K562 (cell line): ENCODE measurements around the gene IRS1. TPM values are rescaled to one million over a fixed set of nuclear protein-coding genes. Genes with fewer than 3 reads are reported as not detected.
A peak's percentile ranks its signal among the peaks of the same experiment; 100 is the strongest.

ENCODE experiments used
- ARID2 ChIP-seq: fragments of 450-650 bp; IDR thresholded peaks from 2 replicates; pipeline ENCODE4 v1.6.1; 2017; ENCODE audit warnings: antibody characterized with exemption, mild to moderate bottlenecking
- CAMTA2 ChIP-seq: fragments of 250-450 bp; sonication (Bioruptor Pico); conservative IDR thresholded peaks from 2 replicates; pipeline ENCODE4 v1.5.1; 2022
- FOXK1 ChIP-seq: sonication (generic); formaldehyde crosslinking; IDR thresholded peaks from 2 replicates; pipeline ENCODE4 v1.8.0; 2022; ENCODE audit warnings: missing genetic modification reagents, mild to moderate bottlenecking, borderline replicate concordance
- FOXK2 ChIP-seq, 2 experiments: fragments of 450-650 bp; IDR thresholded peaks in 1 of 2; conservative IDR thresholded peaks in 1 of 2; 2 replicates each; pipeline ENCODE4 v1.6.1; 2016; ENCODE audit warnings: low read depth in 2 of 2, mild to moderate bottlenecking in 1 of 2
- HSF4 ChIP-seq: fragments of 250-450 bp; sonication (Bioruptor Pico); IDR thresholded peaks from 2 replicates; pipeline ENCODE4 v2.1.2; 2022; ENCODE audit warnings: mild to moderate bottlenecking, moderate library complexity, borderline replicate concordance
- MCM7 ChIP-seq, 2 experiments: fragments of 450-650 bp; IDR thresholded peaks; 2 replicates each; pipeline ENCODE4 v1.6.1; 2016 to 2018
- NRF1 ChIP-seq, 2 experiments: fragments of 450-650 bp; IDR thresholded peaks in 1 of 2; conservative IDR thresholded peaks in 1 of 2; 2 replicates each; pipeline ENCODE4 v1.6.1; 2014; ENCODE audit warnings: mild to moderate bottlenecking in 2 of 2
- RCOR1 ChIP-seq, 2 experiments: IDR thresholded peaks; 2 replicates each; pipeline ENCODE4 v1.6.1; 2012; ENCODE audit warnings: low read depth in 2 of 2, low read length in 2 of 2, borderline replicate concordance in 1 of 2, improper control_type of control experiment in 1 of 2
- TARDBP ChIP-seq: fragments of 450-650 bp; IDR thresholded peaks from 2 replicates; pipeline ENCODE4 v1.6.1; 2016
- TRIM24 ChIP-seq, 2 experiments: fragments of 450-650 bp; IDR thresholded peaks; 2 replicates each; pipeline ENCODE4 v1.6.1; 2016
- TRIM28 ChIP-seq: fragments of 450-650 bp; IDR thresholded peaks from 2 replicates; pipeline ENCODE4 v1.6.1; 2017
- polyA plus RNA-seq, 8 experiments: library from polyadenylated mRNA; depleted of rRNA in 4 of 8; stranded (reverse) in 5 of 8; unstranded in 3 of 8; fragments of >200 nt; fragmentation: Nextera tagmentation in 2 of 8; fragmentation: Illumina TruSeq in 1 of 8; extraction: Ambion mirVana in 2 of 8; extraction: Trizol in 1 of 8; gene quantifications; 2 replicates each; pipeline versions ENCODE4 v1.2.1 to v1.2.3, GENCODE V29; 2011 to 2014; ENCODE audit warnings: inconsistent platforms in 1 of 8, missing spikeins in 1 of 8
- total RNA-seq, 7 experiments: library from RNA; depleted of rRNA in 6 of 7; stranded (reverse); fragments of >200 nt in 6 of 7; fragmentation: Illumina TruSeq in 2 of 7; extraction: Trizol in 2 of 7; gene quantifications; 2 replicates each; pipeline versions ENCODE4 v1.2.1 to v1.2.3, GENCODE V29; 2011 to 2021; ENCODE audit warnings: low replicate concordance in 1 of 7
- TF ChIP-seq, protein P1 (sequence below), 2 experiments: fragments of 450-650 bp in 1 of 2; sonication (generic) in 1 of 2; formaldehyde crosslinking in 1 of 2; IDR thresholded peaks; 2 replicates each; pipeline versions ENCODE4 v1.7.1 to v1.9.0; 2016 to 2022; ENCODE audit warnings: inconsistent platforms in 1 of 2, mild to moderate bottlenecking in 1 of 2, missing genetic modification reagents in 1 of 2
- TF ChIP-seq, protein P2 (sequence below): sonication (generic); formaldehyde crosslinking; IDR thresholded peaks from 2 replicates; pipeline ENCODE4 v1.8.1; 2022; ENCODE audit warnings: missing genetic modification reagents
- TF ChIP-seq, protein P3 (sequence below): sonication (generic); formaldehyde crosslinking; IDR thresholded peaks from 2 replicates; pipeline ENCODE4 v1.8.0; 2022; ENCODE audit warnings: mild to moderate bottlenecking, missing genetic modification reagents

Gene IRS1
- total and polyA plus RNA-seq, 9 of the 15 experiments (the other 6 are each of a cell fraction or from before 2014, with no cell fraction given): under 0.01 to 0.31 (median 0.08) TPM; not detected in 1

DNA sequence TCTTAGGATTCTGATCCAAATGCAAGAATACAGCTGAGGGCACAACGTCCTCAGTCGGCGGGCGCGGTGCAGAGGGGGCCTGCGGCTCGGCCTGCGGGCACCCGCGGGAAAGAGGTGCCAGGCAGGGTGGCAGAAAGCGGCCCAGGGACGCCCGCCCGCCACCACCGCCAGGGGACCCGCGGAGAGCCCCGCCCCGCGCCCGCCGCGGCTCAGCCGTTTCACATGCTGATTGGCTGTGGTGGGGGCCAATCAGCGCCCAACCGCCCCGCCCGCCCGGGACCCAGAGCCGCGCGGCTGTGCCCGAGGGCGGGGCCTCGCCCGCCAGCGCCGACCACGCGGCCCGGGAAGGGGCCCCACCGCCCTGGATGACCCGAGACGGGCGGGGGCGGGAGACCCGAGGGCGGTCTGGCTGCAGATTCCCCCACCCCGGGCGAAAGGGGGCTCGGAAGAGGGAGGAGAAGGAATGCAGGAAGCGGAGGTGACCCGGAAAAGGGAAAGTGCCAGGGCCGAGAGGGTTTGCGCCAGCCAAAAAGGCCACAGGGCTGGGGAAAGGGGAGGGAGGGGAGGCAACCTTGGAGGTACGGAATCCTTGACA lies 8.0 kb downstream of the IRS1 start (continued):
- TF ChIP-seq, protein P1, sequence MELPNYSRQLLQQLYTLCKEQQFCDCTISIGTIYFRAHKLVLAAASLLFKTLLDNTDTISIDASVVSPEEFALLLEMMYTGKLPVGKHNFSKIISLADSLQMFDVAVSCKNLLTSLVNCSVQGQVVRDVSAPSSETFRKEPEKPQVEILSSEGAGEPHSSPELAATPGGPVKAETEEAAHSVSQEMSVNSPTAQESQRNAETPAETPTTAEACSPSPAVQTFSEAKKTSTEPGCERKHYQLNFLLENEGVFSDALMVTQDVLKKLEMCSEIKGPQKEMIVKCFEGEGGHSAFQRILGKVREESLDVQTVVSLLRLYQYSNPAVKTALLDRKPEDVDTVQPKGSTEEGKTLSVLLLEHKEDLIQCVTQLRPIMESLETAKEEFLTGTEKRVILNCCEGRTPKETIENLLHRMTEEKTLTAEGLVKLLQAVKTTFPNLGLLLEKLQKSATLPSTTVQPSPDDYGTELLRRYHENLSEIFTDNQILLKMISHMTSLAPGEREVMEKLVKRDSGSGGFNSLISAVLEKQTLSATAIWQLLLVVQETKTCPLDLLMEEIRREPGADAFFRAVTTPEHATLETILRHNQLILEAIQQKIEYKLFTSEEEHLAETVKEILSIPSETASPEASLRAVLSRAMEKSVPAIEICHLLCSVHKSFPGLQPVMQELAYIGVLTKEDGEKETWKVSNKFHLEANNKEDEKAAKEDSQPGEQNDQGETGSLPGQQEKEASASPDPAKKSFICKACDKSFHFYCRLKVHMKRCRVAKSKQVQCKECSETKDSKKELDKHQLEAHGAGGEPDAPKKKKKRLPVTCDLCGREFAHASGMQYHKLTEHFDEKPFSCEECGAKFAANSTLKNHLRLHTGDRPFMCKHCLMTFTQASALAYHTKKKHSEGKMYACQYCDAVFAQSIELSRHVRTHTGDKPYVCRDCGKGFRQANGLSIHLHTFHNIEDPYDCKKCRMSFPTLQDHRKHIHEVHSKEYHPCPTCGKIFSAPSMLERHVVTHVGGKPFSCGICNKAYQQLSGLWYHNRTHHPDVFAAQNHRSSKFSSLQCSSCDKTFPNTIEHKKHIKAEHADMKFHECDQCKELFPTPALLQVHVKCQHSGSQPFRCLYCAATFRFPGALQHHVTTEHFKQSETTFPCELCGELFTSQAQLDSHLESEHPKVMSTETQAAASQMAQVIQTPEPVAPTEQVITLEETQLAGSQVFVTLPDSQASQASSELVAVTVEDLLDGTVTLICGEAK (IDR thresholded peaks at IDR 0.05): peak; percentile 37; the same call in 1 of the 2 replicates
- TF ChIP-seq, protein P1 (CRISPR knock-in tag; IDR thresholded peaks at IDR 0.05): no peak
- TF ChIP-seq, protein P2, sequence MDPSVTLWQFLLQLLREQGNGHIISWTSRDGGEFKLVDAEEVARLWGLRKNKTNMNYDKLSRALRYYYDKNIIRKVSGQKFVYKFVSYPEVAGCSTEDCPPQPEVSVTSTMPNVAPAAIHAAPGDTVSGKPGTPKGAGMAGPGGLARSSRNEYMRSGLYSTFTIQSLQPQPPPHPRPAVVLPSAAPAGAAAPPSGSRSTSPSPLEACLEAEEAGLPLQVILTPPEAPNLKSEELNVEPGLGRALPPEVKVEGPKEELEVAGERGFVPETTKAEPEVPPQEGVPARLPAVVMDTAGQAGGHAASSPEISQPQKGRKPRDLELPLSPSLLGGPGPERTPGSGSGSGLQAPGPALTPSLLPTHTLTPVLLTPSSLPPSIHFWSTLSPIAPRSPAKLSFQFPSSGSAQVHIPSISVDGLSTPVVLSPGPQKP (CRISPR knock-in tag): no peak
- TF ChIP-seq HSF4 (CRISPR knock-in tag) (no peak), FOXK2 (conservative IDR thresholded peaks at IDR 0.05 in 1 of 2, IDR thresholded peaks at IDR 0.05 in 1 of 2; ENCODE audit: low read depth in 2 of 2) (no peak), TRIM24 (IDR thresholded peaks at IDR 0.05) (no peak), FOXK1 (CRISPR knock-in tag) (no peak), ARID2 (no peak), TARDBP (no peak), NRF1 (conservative IDR thresholded peaks at IDR 0.05 in 1 of 2, IDR thresholded peaks at IDR 0.05 in 1 of 2) (no peak; a peak in 1 of 4 replicates), RCOR1 (IDR thresholded peaks at IDR 0.05; ENCODE audit: borderline replicate concordance in 1 of 2, low read depth in 2 of 2, low read length in 2 of 2) (no peak), CAMTA2 (CRISPR knock-in tag) (no peak), MCM7 (IDR thresholded peaks at IDR 0.05) (no peak), TRIM28 (no peak)
- TF ChIP-seq, protein P3, sequence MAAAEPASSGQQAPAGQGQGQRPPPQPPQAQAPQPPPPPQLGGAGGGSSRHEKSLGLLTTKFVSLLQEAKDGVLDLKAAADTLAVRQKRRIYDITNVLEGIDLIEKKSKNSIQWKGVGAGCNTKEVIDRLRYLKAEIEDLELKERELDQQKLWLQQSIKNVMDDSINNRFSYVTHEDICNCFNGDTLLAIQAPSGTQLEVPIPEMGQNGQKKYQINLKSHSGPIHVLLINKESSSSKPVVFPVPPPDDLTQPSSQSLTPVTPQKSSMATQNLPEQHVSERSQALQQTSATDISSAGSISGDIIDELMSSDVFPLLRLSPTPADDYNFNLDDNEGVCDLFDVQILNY (CRISPR knock-in tag): no peak
